H1 (cell line): ENCODE measurements around the gene POLR1B. TPM values are rescaled to one million over a fixed set of nuclear protein-coding genes. Genes with fewer than 3 reads are reported as not detected.

ENCODE experiments used
- CTCF ChIA-PET: fragments of 300-600 bp; sonication (Branson Sonifier 250); formaldehyde crosslinking; loops from one replicate; lab custom pipeline; 2021; ENCODE audit not compliant: partially characterized antibody; lab: Charles Lee
- POLR2A ChIA-PET: fragments of 300-600 bp; sonication (Branson Sonifier 250); formaldehyde crosslinking; loops from one replicate; lab custom pipeline; 2021; ENCODE audit warnings: inconsistent platforms; ENCODE audit not compliant: partially characterized antibody; lab: Charles Lee
- DNase-seq, 2 experiments: peaks; one replicate each; pipeline versions ENCODE4 v3.0.0 to v3.0.0-alpha.2; 2010 to 2022; ENCODE audit warnings: low spot score in 2 of 2, low read depth in 1 of 2, mixed read lengths in 1 of 2
- FAIRE-seq: peaks from 2 replicates; lab custom pipeline; 2011; peaks lifted over from hg19 to GRCh38; lab: Jason Lieb, UNC
- H2AFZ ChIP-seq: 2 replicates; pipeline ENCODE4 v1.8.1; 2012; ENCODE audit warnings: low read length, inconsistent platforms
- H2AK5ac ChIP-seq: 2 replicates; pipeline ENCODE4 v1.6.1; 2013; ENCODE audit warnings: low read depth, low read length
- H2BK120ac ChIP-seq: replicated peaks from 2 replicates; pipeline ENCODE3; 2013; ENCODE audit warnings: low read depth, low read length, inconsistent platforms
- H2BK12ac ChIP-seq: 2 replicates; pipeline ENCODE4 v1.6.1; 2013; ENCODE audit warnings: low read depth, low read length
- H2BK15ac ChIP-seq: 2 replicates; pipeline ENCODE4 v1.6.1; 2013; ENCODE audit warnings: low read length
- H2BK20ac ChIP-seq: 2 replicates; pipeline ENCODE4 v1.6.1; 2013; ENCODE audit warnings: low read length
- H2BK5ac ChIP-seq: 2 replicates; pipeline ENCODE4 v1.6.1; 2013; ENCODE audit warnings: low read depth, low read length
- H3K14ac ChIP-seq: 2 replicates; pipeline ENCODE4 v1.6.1; 2013; ENCODE audit warnings: inconsistent platforms; ENCODE audit not compliant: insufficient read length
- H3K18ac ChIP-seq: 2 replicates; pipeline ENCODE4 v1.6.1; 2013; ENCODE audit warnings: low read length; ENCODE audit errors: extremely low read depth
- H3K23ac ChIP-seq: 2 replicates; pipeline ENCODE4 v1.6.1; 2013; ENCODE audit warnings: inconsistent platforms; ENCODE audit not compliant: insufficient read length
- H3K23me2 ChIP-seq: 2 replicates; pipeline ENCODE4 v1.6.1; 2013; ENCODE audit warnings: low read depth, low read length
- H3K27ac ChIP-seq: 2 replicates; pipeline ENCODE4 v1.6.1; 2011; ENCODE audit warnings: low read depth, low read length, inconsistent platforms
- H3K27me3 ChIP-seq, 4 experiments: replicated peaks in 1 of 4; 1 replicate in 1 of 4; 2 replicates in 3 of 4; pipeline versions ENCODE4 v1.6.1 to v1.8.1; 2011 to 2013; ENCODE audit warnings: low read length in 3 of 4, mild to moderate bottlenecking in 3 of 4, inconsistent platforms in 2 of 4, mixed read lengths in 2 of 4, moderate library complexity in 1 of 4; ENCODE audit not compliant: control insufficient read depth in 3 of 4, insufficient read depth in 3 of 4; ENCODE audit errors: extremely low read depth in 1 of 4
- H3K36me3 ChIP-seq, 4 experiments: 2 replicates each; pipeline versions ENCODE4 v1.6.1 to v1.8.1; 2011 to 2013; ENCODE audit warnings: mild to moderate bottlenecking in 4 of 4, low read length in 3 of 4, moderate library complexity in 2 of 4, control low read depth in 1 of 4, inconsistent platforms in 1 of 4; ENCODE audit not compliant: insufficient read depth in 4 of 4, control insufficient read depth in 2 of 4
- H3K4ac ChIP-seq: replicated peaks from 2 replicates; pipeline ENCODE3; 2013; ENCODE audit warnings: low read length, low read depth, mixed read lengths, inconsistent platforms; ENCODE audit not compliant: insufficient read length
- H3K4me1 ChIP-seq, 4 experiments: replicated peaks in 1 of 4; 1 replicate in 1 of 4; 2 replicates in 3 of 4; pipeline versions ENCODE4 v1.6.1 to v1.8.1; 2011 to 2013; ENCODE audit warnings: low read length in 3 of 4, inconsistent platforms in 2 of 4, mixed read lengths in 1 of 4; ENCODE audit not compliant: insufficient read depth in 4 of 4, control insufficient read depth in 3 of 4
- H3K4me2 ChIP-seq, 2 experiments: 2 replicates each; pipeline versions ENCODE4 v1.6.1 to v1.8.1; 2011 to 2013; ENCODE audit warnings: low read depth in 2 of 2, low read length in 2 of 2, control low read depth in 1 of 2, inconsistent platforms in 1 of 2, mild to moderate bottlenecking in 1 of 2; ENCODE audit not compliant: insufficient read depth in 1 of 2
- H3K4me3 ChIP-seq, 4 experiments: fragments of 200-600, 300-600 bp in 1 of 4; sonication (generic), shearing (Covaris generic), sonication (Bioruptor Twin) in 1 of 4; 2 replicates each; pipeline versions ENCODE4 v1.5.1 to v1.8.1; 2011 to 2016; ENCODE audit warnings: low read length in 4 of 4, low read depth in 3 of 4, control low read depth in 2 of 4, inconsistent platforms in 2 of 4, mild to moderate bottlenecking in 2 of 4, mixed read lengths in 1 of 4, moderate library complexity in 1 of 4; ENCODE audit not compliant: insufficient read depth in 2 of 4; ENCODE audit errors: extremely low read depth in 1 of 4
- H3K56ac ChIP-seq: replicated peaks from 2 replicates; pipeline ENCODE3; 2013; ENCODE audit warnings: low read depth, mild to moderate bottlenecking, mixed read lengths, low read length, inconsistent platforms; ENCODE audit not compliant: insufficient read length
- H3K79me1 ChIP-seq: 2 replicates; pipeline ENCODE4 v1.6.1; 2013; ENCODE audit warnings: low read depth, low read length, control low read depth
- H3K79me2 ChIP-seq, 2 experiments: 2 replicates each; pipeline versions ENCODE4 v1.6.1 to v1.8.1; 2012 to 2013; ENCODE audit warnings: low read length in 2 of 2, mild to moderate bottlenecking in 2 of 2, inconsistent platforms in 1 of 2; ENCODE audit not compliant: insufficient read depth in 2 of 2, control insufficient read depth in 1 of 2
- H3K9ac ChIP-seq, 4 experiments: replicated peaks in 1 of 4; 1 replicate in 1 of 4; 2 replicates in 3 of 4; pipeline versions ENCODE4 v1.6.1 to v1.8.1; 2011 to 2013; ENCODE audit warnings: low read depth in 3 of 4, low read length in 3 of 4, control low read depth in 2 of 4, mild to moderate bottlenecking in 2 of 4, moderate library complexity in 2 of 4, inconsistent platforms in 1 of 4; ENCODE audit errors: extremely low read depth in 1 of 4
- H3K9me3 ChIP-seq, 2 experiments: 2 replicates each; pipeline versions ENCODE4 v1.6.1 to v1.8.1; 2012 to 2013; ENCODE audit warnings: mild to moderate bottlenecking in 2 of 2, moderate library complexity in 2 of 2, control low read depth in 1 of 2, inconsistent platforms in 1 of 2, low read depth in 1 of 2, low read length in 1 of 2, mixed read lengths in 1 of 2; ENCODE audit not compliant: insufficient read depth in 2 of 2
- H4K20me1 ChIP-seq, 2 experiments: replicated peaks in 1 of 2; 2 replicates each; pipeline versions ENCODE3 to v1.8.1; 2011 to 2013; ENCODE audit warnings: inconsistent platforms in 2 of 2, low read length in 2 of 2, mild to moderate bottlenecking in 1 of 2; ENCODE audit not compliant: insufficient read depth in 2 of 2, control insufficient read depth in 1 of 2
- H4K5ac ChIP-seq: 2 replicates; pipeline ENCODE4 v1.6.1; 2013; ENCODE audit warnings: low read length, low read depth, mixed read lengths, inconsistent platforms; ENCODE audit not compliant: insufficient read length
- H4K8ac ChIP-seq: 2 replicates; pipeline ENCODE4 v1.8.0; 2013; ENCODE audit warnings: mild to moderate bottlenecking, moderate library complexity, low read length, inconsistent platforms; ENCODE audit not compliant: insufficient read depth; ENCODE audit errors: extremely low read depth
- H4K91ac ChIP-seq: replicated peaks from 2 replicates; pipeline ENCODE3; 2013; ENCODE audit warnings: low read length, mixed read lengths, inconsistent platforms; ENCODE audit not compliant: insufficient read length
- POU5F1 ChIP-seq: IDR thresholded peaks from 2 replicates; pipeline ENCODE4 v1.6.1; 2011; ENCODE audit warnings: low read depth, mild to moderate bottlenecking, low read length, moderate library complexity
- RAD21 ChIP-seq, 2 experiments: IDR thresholded peaks in 1 of 2; conservative IDR thresholded peaks in 1 of 2; 2 replicates each; pipeline ENCODE4 v1.6.1; 2011; ENCODE audit warnings: low read depth in 2 of 2, low read length in 2 of 2, improper control_type of control experiment in 1 of 2, inconsistent platforms in 1 of 2, mild to moderate bottlenecking in 1 of 2, moderate library complexity in 1 of 2
- TEAD4 ChIP-seq: IDR thresholded peaks from 2 replicates; pipeline ENCODE4 v1.6.1; 2012; ENCODE audit warnings: low read depth, low read length, inconsistent platforms, mixed read lengths
- ZNF274 ChIP-seq: IDR thresholded peaks from 2 replicates; pipeline ENCODE4 v1.7.0; 2012; ENCODE audit warnings: low read length, borderline replicate concordance; ENCODE audit errors: extremely low read depth
- WGBS, 2 experiments: shearing (Covaris generic) in 1 of 2; methylation state at CpG; one replicate each; pipeline versions ENCODE4 v1.1.6 to v1.1.7; 2013 to 2015; ENCODE audit warnings: low lambda C conversion rate in 2 of 2, mixed read lengths in 2 of 2, inconsistent platforms in 1 of 2, low coverage in 1 of 2, missing lambda C conversion rate in 1 of 2; ENCODE audit not compliant: insufficient replicate concordance in 2 of 2, insufficient coverage in 1 of 2, insufficient read length in 1 of 2; ENCODE audit errors: extremely low coverage in 1 of 2, missing lambda C conversion rate in 1 of 2; 5-methylcytosine and 5-hydroxymethylcytosine counted together
- polyA plus RNA-seq, 7 experiments: library from polyadenylated mRNA; depleted of rRNA in 3 of 7; stranded (reverse) in 5 of 7; unstranded in 2 of 7; fragments of >200 nt in 5 of 7; fragments of 200-250 nt in 2 of 7; gene quantifications; 1 replicate in 5 of 7; 2 replicates in 1 of 7; 4 replicates in 1 of 7; pipeline versions ENCODE4 v1.2.1 to v1.2.3, GENCODE V29; 2011 to 2013; ENCODE audit warnings: missing spikeins in 2 of 7, mixed read lengths in 2 of 7
- total RNA-seq: library from RNA; stranded (reverse); fragmentation: NEBNext Ultra II Directional; extraction: Animal tissue kit (Norgen Biotek cat#: 25700); gene quantifications from 2 replicates; pipeline ENCODE4 v1.2.1, GENCODE V29; 2021
- TF ChIP-seq, protein P1 (sequence below), 3 experiments: IDR thresholded peaks; 1 replicate in 2 of 3; 2 replicates in 1 of 3; pipeline versions ENCODE4 v1.5.1 to v1.6.1; 2011; ENCODE audit warnings: low read length in 3 of 3, mild to moderate bottlenecking in 3 of 3, inconsistent platforms in 2 of 3, low read depth in 1 of 3, moderate library complexity in 1 of 3; ENCODE audit not compliant: insufficient read depth in 1 of 3; ENCODE audit errors: control extremely low read depth in 1 of 3

Gene POLR1B
- total and polyA plus RNA-seq, 2 of the 8 experiments (the other 6 are each of a cell fraction or from before 2014, with no cell fraction given): 24.3 to 69.4 TPM

DNA sequence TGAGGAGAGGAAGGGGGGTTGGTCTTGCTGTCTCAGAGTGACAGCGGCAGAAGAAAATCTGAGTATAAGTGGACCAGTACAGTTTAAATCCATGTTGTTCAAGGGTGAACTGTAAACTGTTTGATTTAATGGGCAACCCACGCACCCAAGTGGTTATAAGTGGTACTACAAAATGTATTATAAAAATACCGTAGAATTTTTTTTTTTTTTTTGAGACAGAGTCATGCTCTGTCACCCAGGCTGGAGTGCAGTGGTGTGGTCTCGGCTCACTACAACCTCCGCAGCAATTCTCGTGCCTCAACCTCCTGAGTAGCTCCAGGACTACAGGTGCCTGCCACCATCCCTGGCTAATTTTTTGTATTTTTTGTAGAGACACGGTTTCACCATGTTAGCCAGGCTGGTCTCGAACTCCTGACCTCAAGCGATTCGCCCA, 40.1 kb downstream of the POLR1B start:
- Histone ChIP-seq H3K23ac (no peak overlapping the region), H2BK120ac (no peak overlapping the region), H2AK5ac (no peak overlapping the region), H3K4me3 (no peak overlapping the region), H2BK12ac (no peak overlapping the region), H2AFZ (no peak overlapping the region), H3K36me3 (peaks cover 0 to 4% (median 0%) of the 10 kb centered on the region in 4 experiments; a peak in 2 of 8 replicates), H3K27me3 (no peaks in the 10 kb centered on the region), H3K9me3 (no peaks in the 10 kb centered on the region), H4K8ac (no peak overlapping the region), H3K4me2 (no peak overlapping the region)
- peak; percentile 34 to 47; a peak in 3 of 4 replicates for TF ChIP-seq RAD21 (IDR thresholded peaks at IDR 0.05 in 1 of 2, conservative IDR thresholded peaks at IDR 0.05 in 1 of 2; ENCODE audit: low read depth in 2 of 2, low read length in 2 of 2)
- TF ChIP-seq, protein P1, sequence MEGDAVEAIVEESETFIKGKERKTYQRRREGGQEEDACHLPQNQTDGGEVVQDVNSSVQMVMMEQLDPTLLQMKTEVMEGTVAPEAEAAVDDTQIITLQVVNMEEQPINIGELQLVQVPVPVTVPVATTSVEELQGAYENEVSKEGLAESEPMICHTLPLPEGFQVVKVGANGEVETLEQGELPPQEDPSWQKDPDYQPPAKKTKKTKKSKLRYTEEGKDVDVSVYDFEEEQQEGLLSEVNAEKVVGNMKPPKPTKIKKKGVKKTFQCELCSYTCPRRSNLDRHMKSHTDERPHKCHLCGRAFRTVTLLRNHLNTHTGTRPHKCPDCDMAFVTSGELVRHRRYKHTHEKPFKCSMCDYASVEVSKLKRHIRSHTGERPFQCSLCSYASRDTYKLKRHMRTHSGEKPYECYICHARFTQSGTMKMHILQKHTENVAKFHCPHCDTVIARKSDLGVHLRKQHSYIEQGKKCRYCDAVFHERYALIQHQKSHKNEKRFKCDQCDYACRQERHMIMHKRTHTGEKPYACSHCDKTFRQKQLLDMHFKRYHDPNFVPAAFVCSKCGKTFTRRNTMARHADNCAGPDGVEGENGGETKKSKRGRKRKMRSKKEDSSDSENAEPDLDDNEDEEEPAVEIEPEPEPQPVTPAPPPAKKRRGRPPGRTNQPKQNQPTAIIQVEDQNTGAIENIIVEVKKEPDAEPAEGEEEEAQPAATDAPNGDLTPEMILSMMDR (IDR thresholded peaks at IDR 0.05; ENCODE audit: control extremely low read depth in 1 of 3, insufficient read depth in 1 of 3, low read depth in 1 of 3, low read length in 3 of 3): peak in 2 of 3 experiments; percentile 8 to 39; a peak in 2 of 4 replicates
- TF ChIP-seq POU5F1: no peak
- TF ChIP-seq TEAD4: no peak
- TF ChIP-seq ZNF274: no peak
- TF ChIP-seq, all 59 proteins: peak for 2
- Histone ChIP-seq H3K79me1 (no peaks in the 10 kb centered on the region), H4K91ac (no peak overlapping the region), H3K14ac (no peak overlapping the region), H3K27ac (no peak overlapping the region), H3K23me2 (peaks cover 9% of the 10 kb centered on the region; the same call in 1 of the 2 replicates), H3K79me2 (no peaks in the 10 kb centered on the region), H3K9ac (no peak overlapping the region), H2BK20ac (no peak overlapping the region), H3K4me1 (peaks cover 0 to 4% (median 2%) of the 10 kb centered on the region in 4 experiments; a peak in 4 of 7 replicates), H3K56ac (no peak overlapping the region), H3K4ac (no peak overlapping the region), H2BK5ac (no peak overlapping the region), H4K20me1 (no peaks in the 10 kb centered on the region), H4K5ac (no peak overlapping the region), H2BK15ac (no peak overlapping the region), H3K18ac (no peak overlapping the region)
- FAIRE-seq (no peak), DNase-seq (no peak)
- CTCF ChIA-PET: interaction anchor here (0.6 to 1.9 kb wide), 7 partner anchors 8 to 327 kb away, joined by 3 to 7 read pairs (median 3); partner anchors contain the start of gene ZC3H8
- POLR2A ChIA-PET: interaction anchor here (0.8 kb wide), 1 partner anchor 12 kb away, joined by 4 read pairs; no protein-coding TSS in a partner anchor
- WGBS, 2 experiments: 72% methylated on average over 10 of the region's 10 CpGs; no CpG with 5 or more reads in 1 of the 2 experiments
